ENCODE measurements around the gene KRT80. TPM values are rescaled to one million over a fixed set of nuclear protein-coding genes. Genes with fewer than 3 reads are reported as not detected.

Gene KRT80
- polyA plus RNA-seq, 4 donors: 0.13 to 3.2 (median 0.58) TPM

DNA sequence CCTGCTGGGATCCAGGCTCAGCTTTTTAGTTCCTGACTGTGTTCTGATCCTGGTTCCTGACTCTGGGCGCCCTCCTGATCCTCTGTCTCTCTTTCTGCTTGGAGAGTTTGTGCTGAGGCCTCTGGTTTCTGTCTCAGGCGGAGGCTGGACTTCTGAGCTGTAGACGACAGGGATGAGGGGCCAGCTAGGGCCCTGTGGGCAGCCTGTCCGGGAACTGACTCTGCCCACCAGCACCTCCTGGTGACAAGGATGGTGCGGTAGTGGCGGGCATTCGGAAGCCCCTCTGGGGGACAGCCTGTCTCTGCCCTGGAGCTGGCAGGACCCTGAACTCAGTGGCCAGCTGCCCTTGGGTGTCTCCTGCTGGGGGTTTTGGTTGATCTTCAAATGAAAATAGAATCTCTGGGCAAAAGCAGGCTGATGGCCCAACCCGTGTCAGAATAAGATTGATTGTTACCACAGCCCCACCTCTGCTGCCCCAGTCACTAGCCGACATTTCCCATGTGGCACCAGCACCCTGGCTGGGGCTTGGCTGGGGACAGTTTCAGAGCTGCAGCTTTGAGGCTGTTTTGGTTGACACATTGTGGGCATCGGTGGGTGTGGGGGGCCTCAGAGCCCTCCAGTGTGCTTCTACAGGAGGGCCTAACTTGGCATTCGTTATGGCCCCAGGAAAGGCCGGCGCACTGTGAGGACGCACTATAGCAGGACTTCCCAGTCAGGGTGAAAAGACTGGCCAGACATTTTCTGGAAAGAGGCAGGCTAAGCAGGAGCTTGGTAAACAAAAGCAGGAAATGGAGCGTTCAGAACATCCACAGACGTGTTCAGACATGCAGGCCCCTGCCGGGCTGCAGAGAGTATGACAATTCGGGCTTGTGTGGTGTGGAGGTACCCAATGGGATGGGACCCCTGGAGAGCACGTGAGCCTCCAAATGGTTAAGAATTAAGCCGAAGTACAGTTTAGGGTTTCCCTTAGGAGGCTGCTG, 16.2 kb downstream of the KRT80 start:
- H3K27ac ChIP-seq (ENCODE audit: low read depth in 1 of 3, low read length in 2 of 3): no peak overlapping the region
- DNase-seq (no peak), FAIRE-seq (no peak)

DNA sequence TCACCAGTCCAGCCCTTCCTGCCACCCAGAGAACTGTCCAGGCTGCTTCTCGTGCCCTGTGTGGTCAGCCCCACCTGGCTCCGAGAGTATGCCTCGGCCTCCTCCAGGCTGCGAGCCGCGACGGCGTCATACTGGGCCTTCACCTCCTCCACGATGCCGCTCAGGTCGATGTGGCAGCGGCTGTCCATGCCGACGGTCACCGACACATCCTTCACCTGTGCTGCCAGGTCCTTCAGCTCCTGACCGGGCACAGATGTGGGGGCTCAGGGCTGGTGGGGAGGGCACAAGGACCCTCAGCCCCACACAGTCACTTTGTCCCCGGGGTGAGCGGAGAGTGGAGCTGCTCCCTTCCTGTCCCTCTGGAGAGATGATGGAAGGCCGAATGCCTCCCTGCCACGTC, 18.3 kb downstream of the KRT80 start:
- FAIRE-seq: no peak
- Histone ChIP-seq H3K4me1 (ENCODE audit: control insufficient read depth in 3 of 3, insufficient read depth in 2 of 3, low read depth in 1 of 3, low read length in 2 of 3) (peaks cover 0 to 22% (median 0%) of the 10 kb centered on the region in 3 donors), H3K27me3 (ENCODE audit: control insufficient read depth in 3 of 3, insufficient read depth in 3 of 3, low read length in 3 of 3) (no peaks in the 10 kb centered on the region), H3K4me3 (ENCODE audit: low read depth in 1 of 3, low read length in 3 of 3) (no peak overlapping the region), H3K36me3 (ENCODE audit: control insufficient read depth in 3 of 3, insufficient read depth in 2 of 3, low read depth in 1 of 3, low read length in 3 of 3) (no peaks in the 10 kb centered on the region), H3K9me3 (ENCODE audit: control insufficient read depth in 2 of 2, insufficient read depth in 1 of 2, low read depth in 1 of 2, low read length in 1 of 2) (no peaks in the 10 kb centered on the region), H3K27ac (ENCODE audit: low read depth in 1 of 3, low read length in 2 of 3) (no peak overlapping the region)
- 90 to 94% (median 93%) methylated on average over 20 of the region's 20 CpGs for WGBS, 3 donors
- DNase-seq: no peak

More for the DNA sequence above, 16.2 kb downstream of the KRT80 start:
- H3K27me3 ChIP-seq (ENCODE audit: control insufficient read depth in 3 of 3, insufficient read depth in 3 of 3, low read length in 3 of 3): no peaks in the 10 kb centered on the region
- no peaks in the 10 kb centered on the region for H3K36me3 ChIP-seq (ENCODE audit: control insufficient read depth in 3 of 3, insufficient read depth in 2 of 3, low read depth in 1 of 3, low read length in 3 of 3)
- peaks cover 0 to 3% (median 0%) of the 10 kb centered on the region in 3 donors for H3K4me1 ChIP-seq (ENCODE audit: control insufficient read depth in 3 of 3, insufficient read depth in 2 of 3, low read depth in 1 of 3, low read length in 2 of 3)
- H3K4me3 ChIP-seq (ENCODE audit: low read depth in 1 of 3, low read length in 3 of 3): no peak overlapping the region
- H3K9me3 ChIP-seq (ENCODE audit: control insufficient read depth in 2 of 2, insufficient read depth in 1 of 2, low read depth in 1 of 2, low read length in 1 of 2): no peaks in the 10 kb centered on the region
- 77 to 80% (median 77%) methylated on average over 20 of the region's 20 CpGs for WGBS, 3 donors

GRCh38 chr12:52172956-52173355, 18.9 kb downstream of the KRT80 start:
- H3K4me3 ChIP-seq (ENCODE audit: low read depth in 1 of 3, low read length in 3 of 3): no peak overlapping the region
- 95 to 97% (median 97%) methylated on average over 16 to 17 of the region's 17 CpGs for WGBS, 3 donors
- H3K9me3 ChIP-seq (ENCODE audit: control insufficient read depth in 2 of 2, insufficient read depth in 1 of 2, low read depth in 1 of 2, low read length in 1 of 2): no peaks in the 10 kb centered on the region
- H3K27ac ChIP-seq (ENCODE audit: low read depth in 1 of 3, low read length in 2 of 3): no peak overlapping the region
- peaks cover 0 to 26% (median 0%) of the 10 kb centered on the region in 3 donors for H3K4me1 ChIP-seq (ENCODE audit: control insufficient read depth in 3 of 3, insufficient read depth in 2 of 3, low read depth in 1 of 3, low read length in 2 of 3)
- no peaks in the 10 kb centered on the region for H3K36me3 ChIP-seq (ENCODE audit: control insufficient read depth in 3 of 3, insufficient read depth in 2 of 3, low read depth in 1 of 3, low read length in 3 of 3)
- FAIRE-seq: no peak
- H3K27me3 ChIP-seq (ENCODE audit: control insufficient read depth in 3 of 3, insufficient read depth in 3 of 3, low read length in 3 of 3): no peaks in the 10 kb centered on the region
- DNase-seq: no peak

DNA sequence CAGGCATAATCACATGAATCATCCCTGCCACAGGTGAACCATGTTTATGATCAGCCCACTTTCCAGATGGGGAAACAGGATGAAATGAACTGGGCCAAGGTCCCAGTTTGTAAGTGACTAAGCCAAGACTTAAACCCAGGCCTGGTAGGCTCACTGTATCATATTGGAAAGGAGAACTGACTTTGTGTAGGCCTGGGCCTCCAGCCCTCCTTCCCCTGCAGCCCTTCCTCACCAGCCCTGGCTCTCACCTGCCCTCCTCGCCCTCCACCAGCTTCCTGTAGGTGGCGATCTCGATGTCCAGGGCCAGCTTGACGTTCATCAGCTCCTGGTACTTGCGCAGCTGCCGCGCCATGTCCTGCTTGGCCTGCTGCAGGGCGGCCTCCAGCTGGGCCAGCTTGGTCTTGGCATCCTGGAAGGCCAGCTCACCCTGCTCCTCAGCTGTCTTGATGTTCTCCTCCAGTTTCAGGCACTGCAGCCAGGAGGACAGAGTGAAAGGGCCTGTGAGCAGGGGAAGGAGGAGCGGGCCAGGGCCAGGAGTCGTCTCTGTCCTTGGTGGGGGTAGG, 19.8 kb downstream of the KRT80 start:
- FAIRE-seq (no peak), DNase-seq (peak in 1 of 2 donors; percentile 57)
- 43 to 69% (median 54%) methylated on average over 10 of the region's 10 CpGs for WGBS, 3 donors
- no peaks in the 10 kb centered on the region for H3K27me3 ChIP-seq (ENCODE audit: control insufficient read depth in 3 of 3, insufficient read depth in 3 of 3, low read length in 3 of 3)
- no peaks in the 10 kb centered on the region for H3K36me3 ChIP-seq (ENCODE audit: control insufficient read depth in 3 of 3, insufficient read depth in 2 of 3, low read depth in 1 of 3, low read length in 3 of 3)
- peaks cover 0 to 35% (median 0%) of the 10 kb centered on the region in 3 donors for H3K4me1 ChIP-seq (ENCODE audit: control insufficient read depth in 3 of 3, insufficient read depth in 2 of 3, low read depth in 1 of 3, low read length in 2 of 3)
- H3K27ac ChIP-seq (ENCODE audit: low read depth in 1 of 3, low read length in 2 of 3): no peak overlapping the region
- no peak overlapping the region for H3K4me3 ChIP-seq (ENCODE audit: low read depth in 1 of 3, low read length in 3 of 3)
- no peaks in the 10 kb centered on the region for H3K9me3 ChIP-seq (ENCODE audit: control insufficient read depth in 2 of 2, insufficient read depth in 1 of 2, low read depth in 1 of 2, low read length in 1 of 2)

DNA sequence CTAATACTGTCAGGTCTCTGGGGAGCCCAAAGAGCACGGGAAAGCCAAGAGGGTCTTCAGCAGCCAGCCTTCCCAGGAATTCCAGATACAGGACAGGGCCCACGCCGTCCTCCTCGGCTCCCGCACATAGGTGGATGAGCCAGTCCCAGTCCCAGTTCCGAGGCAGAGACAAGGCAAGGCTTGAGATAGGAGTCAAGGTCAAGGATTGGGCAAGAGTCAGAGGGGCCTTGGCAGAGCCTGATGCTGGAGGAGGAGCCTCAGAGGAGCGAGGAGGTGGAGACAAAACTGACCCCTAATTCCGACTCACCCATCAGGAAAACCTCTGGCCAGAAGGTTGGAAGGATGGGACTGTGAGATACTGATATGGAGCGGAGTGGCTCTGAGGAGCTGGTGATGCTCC, 21.0 kb downstream of the KRT80 start:
- Histone ChIP-seq H3K27me3 (ENCODE audit: control insufficient read depth in 3 of 3, insufficient read depth in 3 of 3, low read length in 3 of 3) (no peaks in the 10 kb centered on the region), H3K27ac (ENCODE audit: low read depth in 1 of 3, low read length in 2 of 3) (no peak overlapping the region), H3K36me3 (ENCODE audit: control insufficient read depth in 3 of 3, insufficient read depth in 2 of 3, low read depth in 1 of 3, low read length in 3 of 3) (no peaks in the 10 kb centered on the region), H3K9me3 (ENCODE audit: control insufficient read depth in 2 of 2, insufficient read depth in 1 of 2, low read depth in 1 of 2, low read length in 1 of 2) (no peaks in the 10 kb centered on the region), H3K4me1 (ENCODE audit: control insufficient read depth in 3 of 3, insufficient read depth in 2 of 3, low read depth in 1 of 3, low read length in 2 of 3) (peaks cover 0 to 37% (median 0%) of the 10 kb centered on the region in 3 donors), H3K4me3 (ENCODE audit: low read depth in 1 of 3, low read length in 3 of 3) (no peak overlapping the region)
- FAIRE-seq (no peak), DNase-seq (no peak)
- 74 to 86% (median 77%) methylated on average over 9 of the region's 9 CpGs for WGBS, 3 donors

DNA sequence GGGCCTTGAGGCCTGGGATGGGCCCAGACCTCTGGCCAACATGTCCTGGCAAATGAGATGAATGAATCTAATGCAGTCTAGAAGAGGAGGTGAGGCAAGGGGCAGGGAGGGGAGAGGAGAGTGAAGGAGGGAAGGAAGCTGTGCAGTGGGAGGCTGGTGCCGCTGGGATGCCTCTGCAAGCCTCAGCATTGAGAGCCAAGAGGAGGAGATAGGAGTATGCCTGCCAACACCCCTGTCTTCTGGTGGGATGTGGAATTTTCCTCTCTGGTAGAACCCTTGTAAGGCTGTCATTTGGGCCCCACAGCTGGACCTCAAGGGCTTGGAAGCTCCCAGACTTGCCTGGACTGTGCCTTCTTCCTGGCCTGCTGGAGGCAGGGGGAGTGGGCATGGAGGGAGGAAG, 21.9 kb downstream of the KRT80 start:
- Histone ChIP-seq H3K9me3 (ENCODE audit: control insufficient read depth in 2 of 2, insufficient read depth in 1 of 2, low read depth in 1 of 2, low read length in 1 of 2) (no peaks in the 10 kb centered on the region), H3K4me1 (ENCODE audit: control insufficient read depth in 3 of 3, insufficient read depth in 2 of 3, low read depth in 1 of 3, low read length in 2 of 3) (peaks cover 0 to 37% (median 0%) of the 10 kb centered on the region in 3 donors), H3K4me3 (ENCODE audit: low read depth in 1 of 3, low read length in 3 of 3) (no peak overlapping the region), H3K36me3 (ENCODE audit: control insufficient read depth in 3 of 3, insufficient read depth in 2 of 3, low read depth in 1 of 3, low read length in 3 of 3) (no peaks in the 10 kb centered on the region), H3K27ac (ENCODE audit: low read depth in 1 of 3, low read length in 2 of 3) (no peak overlapping the region), H3K27me3 (ENCODE audit: control insufficient read depth in 3 of 3, insufficient read depth in 3 of 3, low read length in 3 of 3) (no peaks in the 10 kb centered on the region)
- 93 to 100% (median 93%) methylated on average over 1 of the region's 1 CpG for WGBS, 3 donors
- no peak for FAIRE-seq
- no peak for DNase-seq

DNA sequence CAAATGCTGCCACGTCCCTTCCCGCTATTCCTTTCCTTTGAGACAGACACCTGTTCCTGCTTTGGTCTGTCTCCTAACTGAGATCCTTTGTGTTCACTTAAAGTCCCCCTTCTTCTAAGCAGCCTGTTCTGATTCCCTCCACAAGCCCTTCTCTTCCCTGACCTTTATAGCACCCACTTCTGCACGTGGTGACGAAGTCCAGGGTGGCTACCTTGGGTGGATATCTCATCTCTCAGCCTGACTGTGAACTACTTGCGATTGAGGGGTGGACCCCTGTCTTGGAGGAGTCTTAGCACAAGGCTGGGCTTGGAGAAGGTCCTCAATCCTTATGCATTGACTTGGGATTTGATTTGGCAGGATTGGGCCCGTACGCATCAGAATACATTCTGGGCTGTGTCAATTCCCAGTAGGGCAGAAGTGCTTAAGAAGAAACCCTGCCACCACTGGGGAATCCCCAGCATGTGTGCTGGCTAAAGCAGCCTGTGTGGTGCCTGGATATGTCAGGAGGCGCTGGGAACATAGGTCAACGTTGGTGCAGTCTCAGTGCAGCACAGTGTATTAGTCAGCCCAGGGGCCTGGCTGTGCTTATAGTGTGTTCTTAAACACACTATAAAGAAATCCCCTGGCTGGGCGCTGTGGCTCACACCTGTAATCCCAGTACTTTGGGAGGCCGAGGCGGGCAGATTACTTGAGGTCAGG, 23.6 kb downstream of the KRT80 start:
- WGBS, 3 donors: 30 to 68% (median 41%) methylated on average over 12 of the region's 12 CpGs
- DNase-seq: peak; percentile 91 to 93
- no peak overlapping the region for H3K4me3 ChIP-seq (ENCODE audit: low read depth in 1 of 3, low read length in 3 of 3)
- peaks cover 0 to 42% (median 0%) of the 10 kb centered on the region in 3 donors for H3K4me1 ChIP-seq (ENCODE audit: control insufficient read depth in 3 of 3, insufficient read depth in 2 of 3, low read depth in 1 of 3, low read length in 2 of 3)
- H3K27ac ChIP-seq (ENCODE audit: low read depth in 1 of 3, low read length in 2 of 3): peak overlapping the region in 2 of 3 donors; percentile 45 to 82
- no peaks in the 10 kb centered on the region for H3K27me3 ChIP-seq (ENCODE audit: control insufficient read depth in 3 of 3, insufficient read depth in 3 of 3, low read length in 3 of 3)
- no peaks in the 10 kb centered on the region for H3K36me3 ChIP-seq (ENCODE audit: control insufficient read depth in 3 of 3, insufficient read depth in 2 of 3, low read depth in 1 of 3, low read length in 3 of 3)
- FAIRE-seq: no peak
- H3K9me3 ChIP-seq (ENCODE audit: control insufficient read depth in 2 of 2, insufficient read depth in 1 of 2, low read depth in 1 of 2, low read length in 1 of 2): no peaks in the 10 kb centered on the region

GRCh38 chr12:52167526-52167925, 24.3 kb downstream of the KRT80 start:
- Histone ChIP-seq H3K4me3 (ENCODE audit: low read depth in 1 of 3, low read length in 3 of 3) (no peak overlapping the region), H3K27me3 (ENCODE audit: control insufficient read depth in 3 of 3, insufficient read depth in 3 of 3, low read length in 3 of 3) (no peaks in the 10 kb centered on the region), H3K36me3 (ENCODE audit: control insufficient read depth in 3 of 3, insufficient read depth in 2 of 3, low read depth in 1 of 3, low read length in 3 of 3) (no peaks in the 10 kb centered on the region), H3K27ac (ENCODE audit: low read depth in 1 of 3, low read length in 2 of 3) (peak overlapping the region in 2 of 3 donors; percentile 45 to 82), H3K9me3 (ENCODE audit: control insufficient read depth in 2 of 2, insufficient read depth in 1 of 2, low read depth in 1 of 2, low read length in 1 of 2) (no peaks in the 10 kb centered on the region), H3K4me1 (ENCODE audit: control insufficient read depth in 3 of 3, insufficient read depth in 2 of 3, low read depth in 1 of 3, low read length in 2 of 3) (peaks cover 0 to 42% (median 0%) of the 10 kb centered on the region in 3 donors)
- WGBS, 3 donors: 17 to 66% (median 25%) methylated on average over 3 of the region's 3 CpGs
- FAIRE-seq (no peak), DNase-seq (peak; percentile 70 to 75)

Data from small intestine (tissue), 7 donors.